ENCODE data around the gene TAB3. TPM values are rescaled to one million over a fixed set of nuclear protein-coding genes. Genes with fewer than 3 reads are reported as not detected.

TAB3 gene
- total and polyA plus RNA-seq, 2 of the 4 experiments (the other 2 are of a cell fraction), result 4.7 to 6.4 TPM

DNA sequence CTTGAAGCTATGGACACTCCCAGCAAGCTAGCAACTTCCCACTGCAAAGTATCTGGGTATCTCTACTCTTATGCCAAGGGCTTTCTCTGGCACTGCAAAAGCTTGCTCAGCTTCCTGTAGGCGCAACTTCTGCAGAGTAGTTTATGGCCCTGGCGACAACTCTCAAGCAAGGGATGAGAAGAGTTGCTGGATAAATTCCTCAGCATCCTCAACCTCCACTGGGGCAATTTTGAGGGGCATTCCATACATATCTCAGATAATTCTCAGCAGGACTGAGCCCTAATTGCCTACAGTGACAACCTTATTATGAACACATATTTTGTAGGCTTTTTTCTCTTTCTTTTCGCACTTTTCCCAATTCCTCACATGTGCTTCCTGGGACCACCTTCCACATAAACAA lies 31.2 kb upstream of the TAB3 start:
- Histone ChIP-seq H3K4me2 (ENCODE audit: low read depth, low read length) (no peak overlapping the region), H4K5ac (ENCODE audit: low read depth, low read length) (no peak overlapping the region), H3K36me3 (ENCODE audit: control insufficient read depth, insufficient read depth, low read length) (no peaks in the 10 kb centered on the region), H4K91ac (ENCODE audit: insufficient read depth, low read depth, low read length) (no peak overlapping the region), H3K9me3 (ENCODE audit: control insufficient read depth, insufficient read depth, low read length) (no peaks in the 10 kb centered on the region), H2BK20ac (ENCODE audit: low read depth, low read length) (no peak overlapping the region), H3K4ac (ENCODE audit: low read depth, low read length) (no peak overlapping the region), H3K18ac (ENCODE audit: low read depth, low read length) (no peak overlapping the region), H2AK9ac (replicated peaks; ENCODE audit: low read depth, low read length, poor library complexity) (no peak overlapping the region), H3K9ac (ENCODE audit: low read depth, low read length) (no peak overlapping the region), H2BK5ac (ENCODE audit: low read depth, low read length, poor library complexity, severe bottlenecking) (no peak overlapping the region), H2BK120ac (ENCODE audit: low read depth, low read length) (no peak overlapping the region), H2AK5ac (ENCODE audit: low read depth, low read length) (no peak overlapping the region), H3K4me3 (ENCODE audit: insufficient read depth, low read depth, low read length) (no peak overlapping the region), H4K8ac (ENCODE audit: low read depth in 2 of 2, low read length in 2 of 2) (no peak overlapping the region), H2AFZ (replicated peaks; ENCODE audit: low read length, poor library complexity) (no peak overlapping the region), H4K20me1 (ENCODE audit: insufficient read depth, low read length) (no peaks in the 10 kb centered on the region), H3K27me3 (ENCODE audit: control insufficient read depth, insufficient read depth, low read length) (peaks cover 2% of the 10 kb centered on the region; the same call in 1 of the 2 replicates), H3K9me1 (ENCODE audit: insufficient read depth, low read length) (no peaks in the 10 kb centered on the region), H3K4me1 (ENCODE audit: control insufficient read depth, insufficient read depth, low read length) (no peaks in the 10 kb centered on the region), H3K56ac (ENCODE audit: extremely low read depth, insufficient read depth, low read length) (no peak overlapping the region), H3K14ac (replicated peaks; ENCODE audit: low read depth, low read length) (no peak overlapping the region), H3K23ac (ENCODE audit: low read depth, low read length) (no peak overlapping the region), H2BK15ac (ENCODE audit: low read depth, low read length) (no peak overlapping the region), H3K79me1 (ENCODE audit: low read depth in 1 of 2, low read length in 2 of 2) (no peaks in the 10 kb centered on the region), H3K27ac (ENCODE audit: insufficient read depth, low read length) (no peak overlapping the region)
- no peak for DNase-seq
- in situ Hi-C loops (cut with MboI; ENCODE audit: low sequenced_read_pairs) (no loop called here), intact Hi-C loops (cut with micrococcal nuclease) (no loop called here), dilution Hi-C loops (cut with HindIII; ENCODE audit: low sequenced_read_pairs, unreplicated experiment) (no loop called here)
- POLR2A ChIA-PET (ENCODE audit: unreplicated experiment), result no interaction called here
- TF ChIP-seq, protein P1, sequence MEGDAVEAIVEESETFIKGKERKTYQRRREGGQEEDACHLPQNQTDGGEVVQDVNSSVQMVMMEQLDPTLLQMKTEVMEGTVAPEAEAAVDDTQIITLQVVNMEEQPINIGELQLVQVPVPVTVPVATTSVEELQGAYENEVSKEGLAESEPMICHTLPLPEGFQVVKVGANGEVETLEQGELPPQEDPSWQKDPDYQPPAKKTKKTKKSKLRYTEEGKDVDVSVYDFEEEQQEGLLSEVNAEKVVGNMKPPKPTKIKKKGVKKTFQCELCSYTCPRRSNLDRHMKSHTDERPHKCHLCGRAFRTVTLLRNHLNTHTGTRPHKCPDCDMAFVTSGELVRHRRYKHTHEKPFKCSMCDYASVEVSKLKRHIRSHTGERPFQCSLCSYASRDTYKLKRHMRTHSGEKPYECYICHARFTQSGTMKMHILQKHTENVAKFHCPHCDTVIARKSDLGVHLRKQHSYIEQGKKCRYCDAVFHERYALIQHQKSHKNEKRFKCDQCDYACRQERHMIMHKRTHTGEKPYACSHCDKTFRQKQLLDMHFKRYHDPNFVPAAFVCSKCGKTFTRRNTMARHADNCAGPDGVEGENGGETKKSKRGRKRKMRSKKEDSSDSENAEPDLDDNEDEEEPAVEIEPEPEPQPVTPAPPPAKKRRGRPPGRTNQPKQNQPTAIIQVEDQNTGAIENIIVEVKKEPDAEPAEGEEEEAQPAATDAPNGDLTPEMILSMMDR (conservative IDR thresholded peaks at IDR 0.05; ENCODE audit: low read depth, low read length), result no peak
- TF ChIP-seq MAFK (IDR thresholded peaks at IDR 0.05; ENCODE audit: low read depth, low read length) (no peak), POLR2A (IDR thresholded peaks at IDR 0.05; ENCODE audit: low read depth, low read length) (no peak), RFX5 (IDR thresholded peaks at IDR 0.05; ENCODE audit: low read depth, low read length) (no peak), CHD1 (IDR thresholded peaks at IDR 0.05; ENCODE audit: low read depth, low read length) (no peak), BHLHE40 (IDR thresholded peaks at IDR 0.05; ENCODE audit: low read depth, low read length) (no peak)
- TF ChIP-seq, protein P2, sequence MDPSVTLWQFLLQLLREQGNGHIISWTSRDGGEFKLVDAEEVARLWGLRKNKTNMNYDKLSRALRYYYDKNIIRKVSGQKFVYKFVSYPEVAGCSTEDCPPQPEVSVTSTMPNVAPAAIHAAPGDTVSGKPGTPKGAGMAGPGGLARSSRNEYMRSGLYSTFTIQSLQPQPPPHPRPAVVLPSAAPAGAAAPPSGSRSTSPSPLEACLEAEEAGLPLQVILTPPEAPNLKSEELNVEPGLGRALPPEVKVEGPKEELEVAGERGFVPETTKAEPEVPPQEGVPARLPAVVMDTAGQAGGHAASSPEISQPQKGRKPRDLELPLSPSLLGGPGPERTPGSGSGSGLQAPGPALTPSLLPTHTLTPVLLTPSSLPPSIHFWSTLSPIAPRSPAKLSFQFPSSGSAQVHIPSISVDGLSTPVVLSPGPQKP (IDR thresholded peaks at IDR 0.05; ENCODE audit: borderline replicate concordance, low read depth, low read length), result no peak
- TF ChIP-seq, protein P3, sequence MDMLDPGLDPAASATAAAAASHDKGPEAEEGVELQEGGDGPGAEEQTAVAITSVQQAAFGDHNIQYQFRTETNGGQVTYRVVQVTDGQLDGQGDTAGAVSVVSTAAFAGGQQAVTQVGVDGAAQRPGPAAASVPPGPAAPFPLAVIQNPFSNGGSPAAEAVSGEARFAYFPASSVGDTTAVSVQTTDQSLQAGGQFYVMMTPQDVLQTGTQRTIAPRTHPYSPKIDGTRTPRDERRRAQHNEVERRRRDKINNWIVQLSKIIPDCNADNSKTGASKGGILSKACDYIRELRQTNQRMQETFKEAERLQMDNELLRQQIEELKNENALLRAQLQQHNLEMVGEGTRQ (IDR thresholded peaks at IDR 0.05; ENCODE audit: low read depth, low read length), result no peak
- no CpG with 5 or more reads among the region's 3 CpGs for WGBS, 2 experiments (ENCODE audit: extremely low coverage in 2 of 2, insufficient read length in 1 of 2)
- CTCF ChIA-PET, result no interaction called here
- no TSS peak for BruUV-seq (replicated peaks)
- no peak for ATAC-seq (ENCODE audit: low read depth)

Measured in IMR-90 (cell line).